Measurements from ENCODE around the gene NEK2.
"Not testable (repeated sequence)": the region's sequence is repeated elsewhere in the genome, so short reads cannot be mapped to it uniquely, and the experiment has no call there.

Gene NEK2

GRCh38 chr1:211652371-211652770 lies 23.1 kb downstream of the NEK2 start:
- no peak for DNase-seq (ENCODE audit: low read depth in 4 of 4, low spot score in 1 of 4)

DNA sequence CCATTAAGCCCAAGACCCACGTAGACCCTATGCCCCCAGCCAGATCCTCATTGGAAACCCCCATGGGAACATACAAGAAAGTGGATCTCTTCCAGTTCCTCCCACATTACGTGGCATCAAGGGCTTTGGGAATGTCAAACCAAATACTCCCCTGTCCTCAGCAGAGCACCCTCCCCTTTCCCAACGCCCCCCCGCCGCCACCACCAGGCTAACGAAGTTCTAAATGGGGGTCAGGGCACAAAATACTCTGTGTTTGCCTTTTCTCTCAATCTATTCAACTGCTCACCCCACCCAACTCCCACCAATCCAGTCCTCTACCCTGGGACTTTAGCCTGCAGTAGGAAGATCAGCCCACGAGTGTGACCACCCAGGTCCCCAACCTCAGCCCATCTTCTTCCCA lies 24.5 kb downstream of the NEK2 start:
- no peak for DNase-seq (ENCODE audit: low read depth in 4 of 4, low spot score in 1 of 4)

GRCh38 chr1:211648980-211649934 lies 26.2 kb downstream of the NEK2 start:
- no peak for DNase-seq (ENCODE audit: low read depth in 4 of 4, low spot score in 1 of 4)

DNA sequence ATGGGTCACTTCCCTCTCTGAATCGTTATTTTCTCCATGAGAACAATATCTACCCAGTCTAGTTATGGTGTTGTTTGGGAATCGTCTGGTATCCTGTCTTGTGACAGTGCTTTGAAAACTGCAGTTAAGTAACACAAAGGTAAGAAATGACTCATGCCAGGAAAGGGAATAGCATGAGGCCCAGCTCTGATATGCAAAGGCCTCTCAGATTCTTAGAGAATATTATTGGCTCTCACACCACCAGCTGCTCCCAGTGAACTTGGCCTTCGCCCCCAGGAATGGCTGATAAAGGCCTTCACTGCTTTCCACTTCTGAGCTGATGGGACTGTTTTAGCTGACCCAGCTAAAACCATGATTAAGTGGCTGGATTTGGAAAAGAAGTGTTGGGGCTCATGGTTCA lies 27.1 kb downstream of the NEK2 start:
- DNase-seq (ENCODE audit: low read depth in 4 of 4, low spot score in 1 of 4): no peak

GRCh38 chr1:211647711-211648121 lies 27.7 kb downstream of the NEK2 start:
- DNase-seq (ENCODE audit: low read depth in 4 of 4, low spot score in 1 of 4): no peak

DNA sequence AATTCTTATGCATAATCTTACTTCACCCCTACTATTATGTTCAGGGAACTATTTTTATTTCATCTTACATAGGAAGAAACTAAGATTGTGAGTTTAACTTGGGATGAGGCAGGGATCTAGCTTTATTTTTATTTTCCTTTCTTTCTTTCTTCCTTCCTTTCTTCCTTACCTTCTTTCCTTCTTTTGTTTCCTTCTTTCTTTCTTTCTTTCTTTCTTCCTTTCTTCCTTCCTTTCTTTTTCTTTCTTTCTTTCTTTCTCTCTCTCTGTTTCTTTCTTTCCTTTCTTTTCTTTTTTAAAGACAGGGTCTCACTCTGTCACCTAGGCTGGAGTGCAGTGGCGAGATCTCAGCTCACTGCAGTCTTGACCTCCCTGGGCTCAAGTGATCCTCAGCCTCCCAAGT lies 28.9 kb downstream of the NEK2 start:
- DNase-seq (ENCODE audit: low read depth in 4 of 4, low spot score in 1 of 4): no peak

- not testable (repeated sequence) for DNase-seq (ENCODE audit: low read depth in 4 of 4, low spot score in 1 of 4)
Observed at GRCh38 chr1:211645601-211646000, 29.8 kb downstream of the NEK2 start.

DNA sequence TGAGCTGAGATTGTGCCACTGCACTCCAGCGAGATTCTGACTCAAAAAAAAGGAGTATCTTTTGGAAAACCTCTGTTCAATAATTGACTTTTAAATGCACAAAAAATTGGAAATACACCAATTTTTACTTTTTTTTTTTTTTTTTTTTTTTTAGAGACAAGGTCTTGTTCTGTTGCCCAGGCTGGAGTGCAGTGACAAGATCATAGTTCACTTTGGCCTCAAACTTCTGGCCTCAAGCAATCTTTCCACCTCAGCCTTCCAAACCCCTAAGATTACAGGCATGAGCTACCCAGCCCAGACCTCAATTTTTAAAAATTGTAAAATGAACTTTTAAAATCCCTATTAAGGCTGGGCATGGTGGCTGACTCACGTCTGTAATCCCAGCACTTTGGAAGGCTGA lies 30.8 kb downstream of the NEK2 start:
- DNase-seq (ENCODE audit: low read depth in 4 of 4, low spot score in 1 of 4): no peak

DNA sequence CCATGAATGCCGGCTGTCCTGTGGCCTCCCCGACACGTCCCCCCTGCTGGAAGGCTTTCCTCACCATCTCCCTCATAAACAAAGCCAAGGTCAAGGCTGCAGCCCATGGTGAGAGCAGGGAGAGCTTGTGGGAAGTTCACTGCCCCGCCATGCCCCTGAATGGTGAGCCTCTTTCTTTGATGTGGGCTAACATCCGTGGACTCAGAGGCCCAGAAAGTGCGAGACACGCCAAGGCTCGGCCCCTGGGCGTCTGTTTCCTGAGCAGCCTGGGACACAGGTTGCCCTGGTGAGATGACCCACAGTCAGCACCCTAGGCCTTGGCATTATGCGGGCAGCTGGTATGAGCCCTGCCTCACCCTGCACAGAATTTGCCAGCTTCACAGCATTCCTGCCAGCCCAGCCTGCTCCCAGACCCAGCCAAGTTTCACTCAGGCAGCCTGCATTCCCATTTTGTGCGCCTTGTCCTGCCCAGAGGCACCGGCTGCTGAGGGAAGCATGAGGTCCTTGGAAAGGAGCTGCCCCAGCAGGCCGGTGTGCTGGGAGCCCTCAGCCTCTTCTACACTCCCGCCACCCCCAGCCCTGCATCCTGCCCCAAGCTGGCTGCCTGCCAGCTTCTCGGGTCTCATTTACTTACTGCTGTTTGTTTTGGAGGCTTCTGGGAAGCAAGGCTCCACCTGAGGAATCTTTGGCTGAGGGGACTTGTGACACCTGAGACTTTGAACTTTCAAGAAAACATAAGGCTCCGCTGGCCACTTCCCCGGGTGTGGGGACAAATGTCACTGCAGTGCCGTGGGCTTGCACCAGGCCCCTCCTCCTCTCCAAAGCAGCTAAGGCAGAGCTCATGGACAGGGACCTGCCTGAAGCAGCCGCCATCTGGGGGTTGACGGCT lies 31.9 kb downstream of the NEK2 start:
- no peak for DNase-seq (ENCODE audit: low read depth in 4 of 4, low spot score in 1 of 4)

- no peak for DNase-seq (ENCODE audit: low read depth in 4 of 4, low spot score in 1 of 4)
Observed at GRCh38 chr1:211642870-211643269, 32.6 kb downstream of the NEK2 start.

- DNase-seq (ENCODE audit: low read depth in 4 of 4, low spot score in 1 of 4): no peak
Observed at GRCh38 chr1:211641942-211642341, 33.5 kb downstream of the NEK2 start.

DNA sequence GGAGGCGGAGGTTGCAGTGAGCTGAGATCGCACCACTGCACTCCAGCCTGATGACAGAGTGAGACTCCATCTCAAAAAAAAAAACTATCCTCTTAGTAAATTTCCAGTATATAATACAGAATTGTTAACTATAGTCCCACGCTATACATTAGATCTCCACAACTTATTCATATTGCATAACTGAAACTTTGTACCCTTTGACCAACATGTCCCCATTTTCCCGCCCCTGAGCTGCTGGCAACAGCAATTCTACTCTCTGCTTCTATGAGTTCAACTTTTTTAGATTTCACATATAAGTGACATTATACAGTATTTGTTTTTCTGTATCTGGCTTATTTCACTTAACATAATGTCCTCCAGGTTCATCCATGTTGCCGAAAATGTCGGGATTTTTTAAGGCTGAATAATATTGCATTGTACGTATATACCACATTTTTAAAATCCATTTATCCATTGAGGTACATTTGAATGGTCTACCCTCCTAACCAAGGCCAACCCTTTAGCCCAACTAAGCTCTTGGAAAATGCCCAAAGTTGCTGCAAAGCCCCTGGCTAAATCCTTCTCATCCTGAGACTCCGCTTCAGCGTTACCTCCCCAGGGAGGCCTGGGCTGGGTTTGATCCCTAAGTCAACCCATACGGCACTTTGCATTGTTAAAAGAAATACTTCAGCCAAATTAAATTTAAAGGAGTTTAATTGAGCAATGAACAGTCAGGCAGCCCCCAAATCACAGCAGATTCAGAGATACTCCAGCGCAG lies 34.2 kb downstream of the NEK2 start:
- DNase-seq (ENCODE audit: low read depth in 4 of 4, low spot score in 1 of 4): no peak

DNA sequence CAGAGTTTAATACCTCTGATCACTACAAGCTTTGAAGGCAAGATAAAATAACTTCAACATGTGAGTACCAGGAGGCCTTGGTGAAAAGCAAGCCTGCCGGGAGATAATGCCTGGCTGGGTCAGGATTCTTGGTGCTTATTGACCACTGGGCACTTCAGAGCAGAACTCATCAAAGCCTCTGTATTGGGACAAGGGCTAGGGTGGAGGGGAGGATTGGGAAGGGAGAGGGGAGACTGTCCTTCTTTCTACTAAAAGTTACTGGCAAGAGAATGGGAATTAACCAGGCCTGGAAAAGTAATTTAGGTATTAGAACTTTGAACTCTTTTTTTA lies 35.2 kb downstream of the NEK2 start:
- no peak for DNase-seq (ENCODE audit: low read depth in 4 of 4, low spot score in 1 of 4)

GRCh38 chr1:211639475-211640300 lies 35.7 kb downstream of the NEK2 start:
- no peak for DNase-seq (ENCODE audit: low read depth in 4 of 4, low spot score in 1 of 4)

- DNase-seq (ENCODE audit: low read depth in 4 of 4, low spot score in 1 of 4): no peak
Observed at GRCh38 chr1:211638689-211639101, 36.7 kb downstream of the NEK2 start.

DNA sequence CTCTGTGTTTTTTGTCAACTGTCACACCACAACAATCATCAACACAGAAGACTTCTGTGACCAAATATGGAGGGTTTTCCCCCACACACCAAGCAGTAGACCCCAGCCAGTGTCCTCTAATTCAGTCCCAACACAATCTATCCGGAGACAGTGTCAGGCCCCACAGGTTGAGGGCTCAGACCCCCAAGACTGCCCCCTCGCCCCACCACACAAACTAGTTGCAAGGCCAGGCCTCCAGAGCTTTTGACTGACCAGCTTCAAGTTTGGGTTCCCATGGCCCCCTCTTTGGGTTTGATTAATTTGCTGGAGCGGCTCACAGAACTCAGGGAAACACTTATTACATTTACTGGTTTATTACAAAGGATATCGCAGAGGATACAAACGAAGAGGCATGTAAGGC lies 37.2 kb downstream of the NEK2 start:
- DNase-seq (ENCODE audit: low read depth in 4 of 4, low spot score in 1 of 4): no peak

DNA sequence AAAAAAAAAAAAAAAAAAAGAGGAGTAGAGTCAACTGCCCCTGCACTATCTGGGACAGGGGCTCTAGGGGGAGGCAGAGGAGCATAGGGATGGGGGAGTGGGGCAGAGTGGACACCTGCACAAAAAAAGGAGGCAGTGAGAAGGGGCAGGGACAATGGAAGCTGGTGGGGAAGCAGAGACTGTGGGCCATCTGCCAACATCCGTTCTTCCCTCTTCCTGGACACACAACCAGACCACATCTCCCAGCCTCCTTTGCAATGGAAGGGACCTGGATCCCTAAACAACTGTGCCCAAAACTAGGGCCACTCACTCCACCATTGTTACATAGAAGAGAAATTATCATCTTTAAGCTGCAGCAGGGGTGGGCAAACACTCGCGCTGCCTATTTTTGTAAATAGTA lies 38.4 kb downstream of the NEK2 start:
- no peak for DNase-seq (ENCODE audit: low read depth in 4 of 4, low spot score in 1 of 4)

GRCh38 chr1:211636575-211637029 lies 38.8 kb downstream of the NEK2 start:
- DNase-seq (ENCODE audit: low read depth in 4 of 4, low spot score in 1 of 4): not testable (repeated sequence)

- no peak for DNase-seq (ENCODE audit: low read depth in 4 of 4, low spot score in 1 of 4)
Observed at GRCh38 chr1:211635597-211636205, 39.7 kb downstream of the NEK2 start.

- DNase-seq (ENCODE audit: low read depth in 4 of 4, low spot score in 1 of 4): no peak
Observed at GRCh38 chr1:211634931-211635330, 40.5 kb downstream of the NEK2 start.

Data from stimulated activated CD4-positive, alpha-beta T cell treated with anti-CD3 and anti-CD28 coated beads, Interleukin-1b, Interleukin-23, amount 100 ng/mL, for 24 hours (primary cell).